H1 (cell line): ENCODE results near the gene CRTC2. TPM values are rescaled to one million over a fixed set of nuclear protein-coding genes. Genes with fewer than 3 reads are reported as not detected.

Experiments used
- BRCA1 ChIP-seq: IDR thresholded peaks from 2 replicates; pipeline ENCODE4 v1.6.1; 2012; ENCODE audit warnings: low read depth, low read length, improper control_type of control experiment
- CHD2 ChIP-seq: IDR thresholded peaks from 2 replicates; pipeline ENCODE4 v1.6.1; 2012; ENCODE audit warnings: low read length, improper control_type of control experiment
- CREB1 ChIP-seq: IDR thresholded peaks from 2 replicates; pipeline ENCODE4 v1.6.1; 2012; ENCODE audit warnings: inconsistent platforms
- EP300 ChIP-seq, 2 experiments: IDR thresholded peaks; 1 replicate in 1 of 2; 2 replicates in 1 of 2; pipeline ENCODE4 v1.6.1; 2011 to 2012; ENCODE audit warnings: low read depth in 2 of 2, low read length in 2 of 2, mild to moderate bottlenecking in 2 of 2, borderline replicate concordance in 1 of 2, inconsistent platforms in 1 of 2, moderate library complexity in 1 of 2
- GABPA ChIP-seq: IDR thresholded peaks from 2 replicates; pipeline ENCODE4 v1.6.1; 2011; ENCODE audit warnings: mild to moderate bottlenecking, low read length, moderate library complexity, borderline replicate concordance; ENCODE audit not compliant: insufficient read depth
- HDAC2 ChIP-seq, 2 experiments: fragments of 300-600 bp in 1 of 2; sonication (generic) in 1 of 2; IDR thresholded peaks; 2 replicates each; pipeline ENCODE4 v1.6.1; 2011 to 2012; ENCODE audit warnings: low read depth in 2 of 2, low read length in 2 of 2, mild to moderate bottlenecking in 2 of 2, moderate library complexity in 2 of 2, borderline replicate concordance in 1 of 2, inconsistent platforms in 1 of 2
- JUND ChIP-seq: IDR thresholded peaks from 2 replicates; pipeline ENCODE4 v1.6.1; 2011; ENCODE audit warnings: mild to moderate bottlenecking, improper control_type of control experiment, low read length
- NRF1 ChIP-seq: IDR thresholded peaks from 2 replicates; pipeline ENCODE4 v1.6.1; 2011; ENCODE audit warnings: mild to moderate bottlenecking, low read depth, low read length, improper control_type of control experiment
- POLR2A ChIP-seq, 2 experiments: IDR thresholded peaks; 1 replicate in 1 of 2; 2 replicates in 1 of 2; pipeline ENCODE4 v1.6.1; 2011; ENCODE audit warnings: low read depth in 2 of 2, low read length in 2 of 2, mild to moderate bottlenecking in 2 of 2; ENCODE audit errors: control extremely low read depth in 1 of 2
- RXRA ChIP-seq: IDR thresholded peaks from 2 replicates; pipeline ENCODE4 v1.6.1; 2011; ENCODE audit warnings: low read depth, mild to moderate bottlenecking, low read length, moderate library complexity; ENCODE audit not compliant: insufficient read depth
- SIN3A ChIP-seq, 2 experiments: IDR thresholded peaks in 1 of 2; conservative IDR thresholded peaks in 1 of 2; 2 replicates each; pipeline ENCODE4 v1.6.1; 2011 to 2012; ENCODE audit warnings: low read length in 2 of 2, improper control_type of control experiment in 1 of 2, low read depth in 1 of 2, mild to moderate bottlenecking in 1 of 2
- SIX5 ChIP-seq: IDR thresholded peaks from 2 replicates; pipeline ENCODE4 v1.6.1; 2011; ENCODE audit warnings: mild to moderate bottlenecking, low read depth, low read length
- SUZ12 ChIP-seq: fragments of 200-600 bp; sonication (generic); IDR thresholded peaks from 2 replicates; pipeline ENCODE4 v1.6.1; 2012; ENCODE audit warnings: mild to moderate bottlenecking, inconsistent platforms, low read length, moderate library complexity, mixed read lengths
- TAF1 ChIP-seq: IDR thresholded peaks from 2 replicates; pipeline ENCODE4 v1.6.1; 2011; ENCODE audit warnings: mild to moderate bottlenecking, low read depth, low read length
- TBP ChIP-seq: IDR thresholded peaks from 2 replicates; pipeline ENCODE4 v1.6.1; 2011; ENCODE audit warnings: low read depth, low read length, improper control_type of control experiment
- TCF12 ChIP-seq: IDR thresholded peaks from 2 replicates; pipeline ENCODE4 v1.6.1; 2011; ENCODE audit warnings: low read depth, mild to moderate bottlenecking, low read length
- polyA plus RNA-seq, 7 experiments: library from polyadenylated mRNA; depleted of rRNA in 3 of 7; stranded (reverse) in 5 of 7; unstranded in 2 of 7; fragments of >200 nt in 5 of 7; fragments of 200-250 nt in 2 of 7; gene quantifications; 1 replicate in 5 of 7; 2 replicates in 1 of 7; 4 replicates in 1 of 7; pipeline versions ENCODE4 v1.2.1 to v1.2.3, GENCODE V29; 2011 to 2013; ENCODE audit warnings: missing spikeins in 2 of 7, mixed read lengths in 2 of 7
- total RNA-seq: library from RNA; stranded (reverse); fragmentation: NEBNext Ultra II Directional; extraction: Animal tissue kit (Norgen Biotek cat#: 25700); gene quantifications from 2 replicates; pipeline ENCODE4 v1.2.1, GENCODE V29; 2021
- TF ChIP-seq, protein P1 (sequence below): IDR thresholded peaks from 2 replicates; pipeline ENCODE4 v1.6.1; 2012; ENCODE audit warnings: inconsistent platforms
- TF ChIP-seq, protein P2 (sequence below), 3 experiments: IDR thresholded peaks; 1 replicate in 2 of 3; 2 replicates in 1 of 3; pipeline versions ENCODE4 v1.5.1 to v1.6.1; 2011; ENCODE audit warnings: low read length in 3 of 3, mild to moderate bottlenecking in 3 of 3, inconsistent platforms in 2 of 3, low read depth in 1 of 3, moderate library complexity in 1 of 3; ENCODE audit not compliant: insufficient read depth in 1 of 3; ENCODE audit errors: control extremely low read depth in 1 of 3

Gene CRTC2
- total and polyA plus RNA-seq, 2 of the 8 experiments (the other 6 are each of a cell fraction or from before 2014, with no cell fraction given) = 28.6 to 34.3 TPM

DNA sequence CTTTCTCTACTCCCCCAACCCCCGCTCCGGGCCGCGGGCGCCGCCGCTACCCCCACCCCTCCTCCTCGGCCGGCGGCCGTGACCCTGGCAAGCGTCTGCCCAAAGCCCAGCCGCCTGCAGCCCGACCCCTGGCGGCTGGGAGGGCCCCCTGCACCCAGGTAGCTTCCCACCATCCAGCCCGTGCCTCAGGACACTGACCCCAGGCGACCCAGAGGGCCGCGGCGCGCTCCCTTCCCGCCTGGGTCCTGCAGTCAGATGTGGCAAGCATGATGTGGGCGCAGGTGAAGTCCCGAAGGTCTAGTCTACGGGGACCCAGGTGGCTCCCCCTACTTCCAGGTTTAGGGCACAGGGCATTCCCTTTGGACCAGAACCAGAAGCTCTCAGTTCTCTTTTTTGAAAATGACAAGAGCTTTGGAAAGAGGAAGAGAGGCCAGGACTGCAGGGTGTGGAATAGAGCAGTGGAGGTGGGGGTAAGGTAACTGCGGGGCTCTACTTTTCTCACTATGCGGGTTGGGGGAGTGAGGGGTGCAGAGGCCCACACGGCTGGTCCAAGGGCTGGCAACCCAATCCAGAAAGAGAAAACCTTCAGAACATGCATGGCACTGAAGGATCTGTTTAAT, 11.7 kb downstream of the CRTC2 start, which contains the start of gene DENND4B (continued):
- TF ChIP-seq RXRA = peak; percentile 95
- no peak for TF ChIP-seq SIX5
- TF ChIP-seq CREB1 = peak; percentile 53
- TF ChIP-seq TCF12 = 0 out of 2 replicates have a peak, but pooled peaks have one; percentile 56
- no peak for TF ChIP-seq SUZ12
- TF ChIP-seq BRCA1 = no peak
- peak in 1 of 2 experiments; percentile 82; a peak in 2 of 4 replicates for TF ChIP-seq SIN3A (conservative IDR thresholded peaks at IDR 0.05 in 1 of 2, IDR thresholded peaks at IDR 0.05 in 1 of 2; ENCODE audit: low read depth in 1 of 2, low read length in 2 of 2)
- peak; percentile 54; the same call in 1 of the 2 replicates for TF ChIP-seq CHD2
- no peak for TF ChIP-seq NRF1
- TF ChIP-seq GABPA = peak; percentile 40; the same call in 1 of the 2 replicates
- peak in 1 of 2 experiments; percentile 50; a peak in 1 of 3 replicates for TF ChIP-seq EP300 (IDR thresholded peaks at IDR 0.05; ENCODE audit: borderline replicate concordance in 1 of 2, low read depth in 2 of 2, low read length in 2 of 2)
- no peak for TF ChIP-seq POLR2A (IDR thresholded peaks at IDR 0.05; ENCODE audit: control extremely low read depth in 1 of 2, low read depth in 2 of 2, low read length in 2 of 2)
- TF ChIP-seq TAF1 = peak; percentile 59
- no peak; the same call in 1 of the 2 replicates for TF ChIP-seq JUND
- TF ChIP-seq, protein P1, sequence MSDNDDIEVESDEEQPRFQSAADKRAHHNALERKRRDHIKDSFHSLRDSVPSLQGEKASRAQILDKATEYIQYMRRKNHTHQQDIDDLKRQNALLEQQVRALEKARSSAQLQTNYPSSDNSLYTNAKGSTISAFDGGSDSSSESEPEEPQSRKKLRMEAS = peak; percentile 33; the same call in 1 of the 2 replicates
- TF ChIP-seq, protein P2, sequence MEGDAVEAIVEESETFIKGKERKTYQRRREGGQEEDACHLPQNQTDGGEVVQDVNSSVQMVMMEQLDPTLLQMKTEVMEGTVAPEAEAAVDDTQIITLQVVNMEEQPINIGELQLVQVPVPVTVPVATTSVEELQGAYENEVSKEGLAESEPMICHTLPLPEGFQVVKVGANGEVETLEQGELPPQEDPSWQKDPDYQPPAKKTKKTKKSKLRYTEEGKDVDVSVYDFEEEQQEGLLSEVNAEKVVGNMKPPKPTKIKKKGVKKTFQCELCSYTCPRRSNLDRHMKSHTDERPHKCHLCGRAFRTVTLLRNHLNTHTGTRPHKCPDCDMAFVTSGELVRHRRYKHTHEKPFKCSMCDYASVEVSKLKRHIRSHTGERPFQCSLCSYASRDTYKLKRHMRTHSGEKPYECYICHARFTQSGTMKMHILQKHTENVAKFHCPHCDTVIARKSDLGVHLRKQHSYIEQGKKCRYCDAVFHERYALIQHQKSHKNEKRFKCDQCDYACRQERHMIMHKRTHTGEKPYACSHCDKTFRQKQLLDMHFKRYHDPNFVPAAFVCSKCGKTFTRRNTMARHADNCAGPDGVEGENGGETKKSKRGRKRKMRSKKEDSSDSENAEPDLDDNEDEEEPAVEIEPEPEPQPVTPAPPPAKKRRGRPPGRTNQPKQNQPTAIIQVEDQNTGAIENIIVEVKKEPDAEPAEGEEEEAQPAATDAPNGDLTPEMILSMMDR (IDR thresholded peaks at IDR 0.05; ENCODE audit: control extremely low read depth in 1 of 3, insufficient read depth in 1 of 3, low read depth in 1 of 3, low read length in 3 of 3) = peak; percentile 90 to 94 (median 91)
- 0 out of 2 replicates have a peak, but pooled peaks have one; percentile 32 for TF ChIP-seq TBP
- no peak for TF ChIP-seq HDAC2 (IDR thresholded peaks at IDR 0.05; ENCODE audit: borderline replicate concordance in 1 of 2, low read depth in 2 of 2, low read length in 2 of 2)
